ENCODE measurements around the gene BBS4.
A peak's percentile ranks its signal among the peaks of the same experiment; 100 is the strongest.

Gene BBS4

DNA sequence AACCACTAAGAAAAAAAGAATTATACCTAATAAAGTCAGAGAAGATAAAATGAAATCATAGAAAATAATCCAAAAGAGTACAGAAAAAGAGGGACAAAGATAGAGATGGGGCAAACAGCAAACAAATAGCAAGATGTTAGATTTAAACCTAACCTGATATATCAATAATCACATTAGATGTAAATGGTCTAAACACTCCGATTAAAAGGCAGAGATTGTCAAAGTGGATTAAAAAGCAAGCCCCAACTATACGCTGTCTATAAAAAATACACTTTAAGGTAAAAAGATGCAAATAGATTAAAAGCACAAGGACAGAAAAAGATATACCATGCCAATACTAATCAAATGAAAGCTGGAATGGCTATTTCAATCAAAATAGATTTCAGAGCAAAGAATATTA, 80.8 kb downstream of the BBS4 start:
- no peak for DNase-seq

DNA sequence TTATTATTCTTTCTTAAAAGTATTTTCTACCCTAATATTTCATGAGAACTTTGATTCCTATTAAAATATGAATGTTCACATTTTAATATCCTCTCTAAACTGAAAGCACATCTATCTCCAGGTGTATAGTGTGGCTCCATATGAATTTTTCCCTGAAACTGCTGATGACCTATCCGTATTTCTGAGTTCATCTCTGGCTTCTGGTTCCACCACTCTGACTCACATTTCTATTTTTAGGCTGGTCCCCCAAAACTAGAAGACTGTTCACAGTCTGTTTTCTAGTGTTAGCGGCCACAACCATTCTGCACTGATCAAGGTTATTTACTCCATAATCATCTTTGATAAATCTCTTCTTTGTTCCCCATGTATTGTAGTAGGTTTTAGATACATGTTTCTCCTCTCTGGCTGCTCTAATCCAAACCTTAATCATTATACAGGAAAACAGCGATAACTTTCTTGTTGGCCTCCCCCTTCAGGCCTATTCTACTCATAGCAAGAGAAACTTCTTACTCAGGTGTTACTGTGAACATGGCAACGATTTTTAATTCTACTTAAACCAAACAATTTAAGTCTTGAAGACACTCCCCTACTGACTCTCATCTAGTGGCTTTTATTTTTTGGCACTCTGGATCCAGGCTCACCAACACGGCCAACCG, 84.8 kb downstream of the BBS4 start:
- DNase-seq: no peak

DNA sequence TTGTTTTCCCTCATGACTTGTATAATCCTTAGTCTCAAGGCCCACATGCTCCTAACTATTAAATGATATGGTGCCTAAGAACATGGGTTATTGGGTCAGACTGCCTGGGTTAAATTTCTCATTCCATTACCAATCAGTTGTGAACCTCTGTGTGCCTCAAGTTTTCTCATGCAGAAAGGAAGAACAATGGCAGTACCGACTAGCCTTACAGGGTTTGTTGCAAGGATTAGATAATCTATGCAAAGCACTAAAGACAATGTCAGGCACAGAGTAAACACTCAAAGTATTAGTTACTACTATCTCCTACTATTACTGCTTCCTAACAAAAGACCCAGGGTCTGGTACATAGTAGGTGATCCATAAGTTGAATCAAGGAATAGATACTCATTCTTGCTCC, 85.3 kb downstream of the BBS4 start:
- no peak for DNase-seq

DNA sequence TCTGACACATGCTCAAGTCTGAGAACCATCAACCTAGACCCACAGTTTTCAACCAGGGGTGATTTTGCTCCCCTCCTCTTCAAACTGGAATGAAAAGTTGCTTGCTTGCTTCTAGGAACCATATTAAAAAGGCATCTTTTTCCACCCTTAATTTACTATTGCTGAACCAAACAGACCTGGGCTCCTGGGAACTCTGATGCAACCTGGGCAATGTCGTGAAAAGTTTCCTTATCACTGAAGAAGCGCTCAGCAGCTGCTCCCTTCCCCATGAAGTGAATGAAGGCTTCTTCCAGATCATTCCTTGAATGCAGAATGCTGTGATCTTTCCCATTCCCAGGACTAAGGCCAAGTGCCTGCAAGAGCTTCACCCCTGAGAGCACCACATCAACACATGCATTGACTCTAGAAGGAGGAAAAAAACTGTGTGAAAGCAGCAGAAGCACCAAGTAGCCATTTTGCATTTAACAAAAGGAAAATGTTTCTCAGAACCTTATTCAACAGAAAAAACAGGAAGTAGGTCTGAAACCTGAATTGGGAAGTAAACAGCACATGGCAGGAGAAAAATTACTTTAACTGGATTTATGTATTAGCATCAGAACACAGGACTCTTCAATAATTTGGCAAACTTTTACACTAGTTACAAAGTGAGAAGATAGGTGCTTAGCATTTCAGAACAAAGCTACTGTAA, 88.8 kb downstream of the BBS4 start:
- no peak for DNase-seq

DNA sequence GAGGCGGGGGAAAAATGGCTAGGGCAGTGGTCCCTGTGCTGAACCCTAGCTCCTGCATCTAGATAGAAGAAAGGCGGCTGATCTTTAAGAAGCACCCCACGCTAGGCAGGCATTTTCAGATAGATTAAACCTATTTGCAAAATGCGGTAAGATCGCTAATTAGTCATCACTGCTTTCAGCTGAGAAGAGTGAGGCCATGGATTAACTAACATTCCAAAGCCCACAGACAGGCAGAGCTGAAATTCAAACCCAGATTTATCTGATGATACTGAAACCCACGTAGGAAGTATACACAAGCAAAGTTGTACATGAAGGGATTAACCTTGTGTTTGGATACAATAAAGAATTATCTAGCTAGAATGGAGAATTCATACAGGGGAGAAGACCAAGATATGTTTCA, 92.8 kb downstream of the BBS4 start:
- DNase-seq: peak; percentile 50

DNA sequence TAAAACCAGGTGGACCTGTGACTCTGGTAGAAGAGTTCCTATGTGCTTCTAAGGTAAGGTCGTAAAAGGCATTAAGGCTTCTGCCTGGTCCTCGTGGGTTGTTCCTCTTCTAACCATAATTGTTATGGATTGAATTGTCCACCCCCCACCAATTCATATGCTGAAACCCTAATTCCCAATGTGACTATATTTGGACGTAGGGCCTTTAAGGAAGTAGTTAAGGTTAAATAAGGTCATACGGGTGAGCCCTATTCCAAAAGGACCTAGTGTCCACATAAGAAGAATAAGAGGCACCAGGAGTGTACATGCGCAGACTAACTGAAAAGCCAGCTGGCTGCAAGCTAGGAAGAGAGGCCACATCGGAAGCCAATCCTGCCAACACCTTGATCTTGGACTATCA, 95.6 kb downstream of the BBS4 start:
- DNase-seq: no peak

DNA sequence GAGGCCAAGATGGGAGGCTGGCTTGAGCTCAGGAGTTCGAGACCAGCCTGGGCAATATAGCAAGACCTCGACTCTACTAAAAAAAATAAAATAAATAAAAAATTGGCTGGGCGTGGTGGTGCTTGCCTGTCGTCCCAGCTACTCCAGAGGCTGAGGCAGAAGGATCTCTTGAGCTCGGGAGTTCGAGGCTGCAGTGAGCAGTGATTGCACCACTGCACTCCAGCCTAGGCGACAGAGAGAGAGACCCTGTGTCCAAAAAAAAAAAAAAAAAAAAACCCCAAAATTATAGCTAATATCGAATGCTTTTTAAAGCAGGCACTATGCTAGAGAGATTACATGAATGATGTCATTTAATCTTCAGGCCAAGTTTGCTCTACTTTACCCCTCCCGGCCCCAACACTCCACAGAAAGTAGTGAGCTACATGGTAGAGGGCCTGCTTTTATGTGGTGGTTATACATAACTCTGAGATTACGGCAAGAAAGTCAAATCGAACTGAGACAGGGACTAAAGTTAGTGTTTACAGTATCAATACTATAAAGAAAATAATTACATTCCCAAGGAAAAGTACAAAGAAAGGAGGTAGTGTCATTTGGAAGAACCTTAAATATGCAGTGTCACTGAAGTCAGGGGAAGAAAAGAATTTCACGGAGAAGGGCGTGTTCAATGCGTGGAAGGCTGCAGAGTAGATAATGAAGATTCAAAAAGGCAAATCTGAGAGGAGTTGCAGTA, 96.4 kb downstream of the BBS4 start:
- peak; percentile 19 for DNase-seq

DNA sequence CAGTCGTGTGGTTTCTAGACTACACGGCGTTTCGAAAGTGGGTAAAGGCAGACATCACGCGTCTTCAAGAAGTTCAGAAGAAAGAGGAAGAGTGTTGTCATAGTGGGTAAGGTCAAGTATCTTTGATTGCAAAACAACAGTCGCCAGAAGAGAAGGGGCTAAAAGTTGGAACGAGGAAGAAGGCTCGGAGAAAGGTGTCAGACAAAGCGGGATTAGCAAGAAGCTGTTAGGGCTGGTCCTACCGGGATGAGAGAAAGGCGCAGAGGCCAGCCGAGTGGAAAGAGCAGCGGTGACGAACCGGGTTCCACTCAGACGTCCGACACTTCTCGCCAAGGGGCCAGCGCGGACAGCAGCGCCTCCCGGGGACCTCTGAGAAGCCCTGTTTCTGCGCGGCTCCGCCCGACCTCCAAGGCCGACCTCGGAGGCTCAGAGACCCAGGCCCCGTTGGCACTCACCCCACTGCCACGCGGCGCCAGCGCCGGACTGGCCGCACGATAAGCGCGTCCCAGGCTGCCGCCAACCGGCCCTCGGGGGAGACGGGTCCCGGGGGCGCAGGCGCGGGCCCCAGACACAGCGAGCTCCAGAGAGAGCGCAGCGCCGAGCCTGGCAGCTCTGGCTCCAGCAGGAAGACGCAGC, 97.1 kb downstream of the BBS4 start:
- peak; percentile 67 for DNase-seq

DNA sequence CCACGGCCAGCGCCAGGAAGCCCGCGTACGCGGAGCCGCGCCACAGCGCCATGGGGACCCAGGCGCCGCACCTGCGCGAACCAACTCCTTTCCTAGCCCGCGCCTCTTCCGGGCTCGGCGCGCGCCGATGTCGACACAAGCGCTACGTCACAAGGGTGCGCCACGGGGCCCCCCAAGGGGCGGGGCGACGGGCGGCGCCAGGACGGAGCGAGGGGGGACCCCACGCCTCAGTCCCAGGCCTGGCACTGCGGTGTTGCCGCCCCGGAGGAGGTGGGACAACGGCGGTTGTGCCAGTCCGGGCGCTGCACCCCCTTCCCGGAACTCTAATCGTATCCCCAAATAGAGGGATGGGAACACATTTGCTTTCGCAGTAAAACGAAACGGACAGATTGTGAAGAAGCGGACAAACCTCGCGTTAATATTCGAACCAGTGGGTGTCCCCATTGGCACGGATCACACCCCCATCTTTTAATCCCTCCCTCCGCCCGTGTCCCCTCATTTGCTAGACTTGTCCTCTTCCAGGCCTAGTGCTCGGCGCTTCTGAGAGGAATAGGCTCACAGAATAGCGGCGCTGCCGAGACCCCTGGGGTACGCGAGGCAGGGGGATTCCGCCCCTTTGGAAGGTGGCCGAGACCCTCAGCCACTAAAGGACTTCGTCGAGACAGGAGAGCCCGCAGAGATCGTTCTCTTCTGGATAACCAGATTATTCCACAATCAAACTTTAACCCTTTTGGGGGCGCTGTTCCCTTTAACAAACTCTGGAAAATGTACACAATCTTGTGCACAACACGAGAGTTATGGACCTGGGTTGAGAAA, 97.8 kb downstream of the BBS4 start, which contains the start of gene ADPGK:
Gene ADPGK, minus strand, starts transcription at position 119 of the 816 bp plus-strand sequence. Its CDS starts 67 bp downstream, at position 52.
- peak; percentile 92 for DNase-seq

DNA sequence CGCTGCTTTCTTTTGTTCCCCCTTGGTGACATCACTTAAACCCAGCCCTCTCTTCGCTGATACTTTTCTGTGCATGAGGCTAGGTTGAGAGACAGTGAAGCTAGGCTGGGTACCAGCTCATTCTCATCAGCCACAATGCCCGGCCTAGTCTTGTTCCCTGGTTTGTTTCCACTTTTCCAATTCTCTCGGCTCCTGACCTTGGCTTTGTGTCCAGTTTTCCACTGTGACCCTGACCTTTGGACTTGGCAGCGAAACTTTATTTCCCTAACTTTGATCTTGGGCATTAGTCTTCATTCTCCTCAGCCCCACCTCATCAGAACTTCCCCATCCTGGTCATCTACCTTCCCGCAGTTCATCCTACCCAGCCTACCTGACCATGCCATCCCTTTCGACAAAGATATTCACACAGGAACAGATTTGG, 98.5 kb downstream of the BBS4 start:
- no peak for DNase-seq

DNA sequence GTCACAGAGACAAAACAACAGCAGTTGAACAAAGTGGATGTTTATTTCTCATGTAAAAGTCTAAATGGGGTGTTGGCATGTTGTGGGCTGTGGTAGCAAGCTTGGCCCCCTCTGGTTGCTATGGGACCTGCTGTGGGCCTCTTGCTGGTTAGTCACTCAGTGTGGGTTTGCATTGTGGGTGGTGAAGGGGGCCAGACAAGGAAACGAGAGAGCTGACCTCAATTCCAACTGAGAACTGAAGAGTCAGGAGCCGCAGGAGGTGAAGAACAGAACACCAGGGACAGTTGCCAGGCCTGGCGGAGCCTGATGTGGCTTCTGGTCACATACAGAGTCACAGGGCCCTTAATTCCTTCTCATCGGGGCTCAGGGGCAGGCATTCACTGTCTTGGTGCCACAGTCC, 99.4 kb downstream of the BBS4 start:
- no peak for DNase-seq

DNA sequence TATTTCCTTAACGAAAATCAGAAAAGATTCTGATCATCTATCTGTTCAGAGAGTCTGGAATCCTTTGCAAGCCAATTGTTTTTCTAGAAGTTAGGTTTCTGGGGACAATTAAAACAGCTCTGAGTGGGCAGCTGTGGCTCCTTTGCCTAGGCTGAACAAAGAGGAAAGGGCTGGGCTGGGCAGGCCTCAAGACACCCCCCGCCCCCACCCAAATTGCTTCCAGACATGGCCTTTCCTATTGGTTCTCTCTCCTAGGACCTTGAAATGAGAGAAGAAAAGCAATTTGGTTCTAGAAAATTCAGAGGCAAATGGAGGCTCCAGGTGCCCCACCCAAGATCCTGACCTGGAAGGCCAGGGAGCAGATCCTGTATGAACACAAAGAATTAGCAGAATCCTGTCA, 99.8 kb downstream of the BBS4 start:
- no peak for DNase-seq

DNA sequence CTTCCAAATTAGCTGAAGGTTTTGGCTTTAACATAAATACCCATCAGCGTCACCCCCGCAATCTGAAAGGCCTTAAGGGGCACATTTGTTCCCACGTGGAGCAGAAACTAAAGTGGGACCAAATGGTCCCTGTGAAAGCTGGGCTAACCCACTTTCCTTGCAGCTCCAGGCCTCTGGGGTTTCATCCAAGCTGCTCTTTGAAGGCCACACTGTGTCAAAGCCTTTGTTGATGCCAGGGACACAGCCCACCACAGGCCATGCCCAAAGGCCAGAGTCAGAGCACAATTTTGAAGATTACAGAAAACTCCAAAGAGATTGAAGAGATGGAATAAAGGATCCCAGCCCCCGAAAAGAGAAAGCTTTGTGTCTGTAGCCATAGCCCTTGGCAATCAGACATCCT, 100.2 kb downstream of the BBS4 start:
- DNase-seq: no peak

DNA sequence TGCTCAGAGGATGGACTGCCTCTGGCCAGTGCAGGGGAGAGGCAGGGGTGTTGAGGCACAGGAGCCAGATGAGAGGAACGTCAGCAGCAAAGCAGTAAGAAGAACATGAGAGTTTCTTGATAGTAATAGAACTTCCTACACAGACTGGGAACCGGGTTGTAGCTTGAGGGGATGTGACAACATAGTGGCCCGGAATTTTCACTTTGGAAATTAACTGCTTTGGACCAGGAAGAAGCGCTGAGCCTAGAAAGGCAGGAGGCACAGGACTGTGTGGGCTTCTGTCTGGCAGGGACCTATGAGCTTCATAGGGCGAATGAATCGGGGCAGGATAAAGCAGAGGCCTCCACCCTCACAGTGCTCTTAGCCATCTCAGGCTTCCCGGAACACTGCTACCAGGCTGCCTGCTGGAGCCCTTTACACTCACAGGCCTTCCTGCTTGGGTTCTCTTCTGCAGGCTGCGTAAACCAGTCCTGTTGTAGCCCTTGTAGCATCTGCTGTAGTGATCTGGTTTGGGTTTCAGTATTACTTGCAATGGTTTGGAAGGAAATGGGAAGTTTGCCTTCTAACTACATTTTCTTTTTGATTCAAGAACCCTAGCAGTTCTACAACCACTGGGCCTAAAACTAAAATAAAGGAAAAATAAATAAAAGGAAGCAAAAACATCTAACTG, 100.8 kb downstream of the BBS4 start:
- no peak for DNase-seq

DNA sequence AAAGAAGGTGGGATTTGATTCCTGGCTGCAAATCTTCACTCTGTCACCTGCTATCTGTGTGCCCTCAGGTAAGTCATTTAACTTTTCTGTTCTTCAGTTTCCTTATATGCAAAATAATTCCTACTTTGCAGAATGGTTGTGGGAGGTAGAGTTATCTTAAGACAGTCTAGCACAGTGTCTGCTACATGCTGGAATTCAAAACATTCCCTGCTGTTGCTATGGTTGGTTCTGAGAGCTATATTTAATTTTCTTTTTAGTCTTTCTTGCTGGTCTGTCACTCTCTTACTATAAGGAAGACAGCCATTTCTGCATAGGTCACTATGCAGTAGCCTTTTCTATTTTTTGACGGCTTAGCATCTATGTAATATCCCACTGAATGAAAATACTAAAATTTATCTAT, 101.5 kb downstream of the BBS4 start:
- no peak for DNase-seq
